CD4-positive, alpha-beta T cell treated with Interleukin-2 at 100 ng/mL for 4 hours (primary cell): ENCODE data around the gene LRG1.

Experiments
- DNase-seq: peaks from one replicate; pipeline ENCODE4 v3.0.0-alpha.2; 2020; ENCODE audit warnings: low spot score

Gene LRG1

GRCh38 chr19:4493104-4493928 lies 46.5 kb downstream of the LRG1 start:
- no peak for DNase-seq

GRCh38 chr19:4492337-4493103 lies 47.3 kb downstream of the LRG1 start:
- no peak for DNase-seq

- DNase-seq, result no peak
These were observed 48.4 kb downstream of the LRG1 start for GRCh38 chr19:4491446-4491845.

DNA sequence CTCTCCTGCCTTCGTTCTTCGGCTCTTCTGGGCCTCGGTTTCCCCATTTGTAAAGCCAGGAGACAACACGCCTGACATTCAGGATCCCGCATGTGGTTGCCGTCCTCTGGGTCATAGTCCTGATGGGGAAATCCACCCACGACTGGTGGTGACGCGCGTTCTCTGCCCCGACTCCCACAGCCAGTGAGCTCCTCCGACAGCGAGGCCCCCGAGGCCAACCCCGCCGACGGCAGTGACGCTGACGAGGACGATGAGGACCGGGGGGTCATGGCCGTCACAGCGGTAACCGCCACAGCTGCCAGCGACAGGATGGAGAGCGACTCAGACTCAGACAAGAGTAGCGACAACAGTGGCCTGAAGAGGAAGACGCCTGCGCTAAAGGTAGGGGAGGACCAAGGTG lies 51.3 kb downstream of the LRG1 start:
- no peak for DNase-seq

DNA sequence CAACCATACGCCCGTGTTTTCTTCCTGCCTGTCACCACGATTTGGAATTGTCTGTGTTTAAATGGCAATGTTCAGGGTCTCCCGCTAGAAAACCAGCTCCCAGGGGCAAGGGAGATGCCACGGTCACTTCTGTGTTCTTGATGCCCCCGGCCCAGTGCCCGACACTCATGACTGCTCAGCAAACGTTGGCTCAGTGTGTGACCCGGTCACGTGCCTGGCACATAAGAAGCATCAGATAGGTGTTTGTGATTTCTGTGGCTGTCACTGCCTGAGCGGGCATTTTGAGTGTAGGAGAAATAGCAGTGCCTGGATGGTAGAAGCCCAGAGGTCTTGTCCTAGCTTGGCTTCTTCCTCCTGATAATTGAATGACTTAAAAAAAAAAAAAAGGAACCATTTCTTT lies 52.3 kb downstream of the LRG1 start:
- no peak for DNase-seq
